HG02884 (cell line): ENCODE measurements around the gene HHIPL2.
"Not testable (repeated sequence)": the region's sequence is repeated elsewhere in the genome, so short reads cannot be mapped to it uniquely, and the experiment has no call there.

ENCODE experiments used
- ATAC-seq: cut with Tn5 transposase; IDR thresholded peaks from one replicate; pipeline ENCODE4 v1.9.1; 2021; ENCODE audit warnings: mild to moderate bottlenecking, moderate library complexity; ENCODE audit not compliant: unreplicated experiment

The HHIPL2 gene

GRCh38 chr1:222543817-222544216 is 4.1 kb downstream of the HHIPL2 start:
- no peak for ATAC-seq

- no peak for ATAC-seq
These were observed 7.3 kb downstream of the HHIPL2 start for GRCh38 chr1:222540598-222540995.

GRCh38 chr1:222539951-222540597 is 7.8 kb downstream of the HHIPL2 start:
- ATAC-seq, result no peak

DNA sequence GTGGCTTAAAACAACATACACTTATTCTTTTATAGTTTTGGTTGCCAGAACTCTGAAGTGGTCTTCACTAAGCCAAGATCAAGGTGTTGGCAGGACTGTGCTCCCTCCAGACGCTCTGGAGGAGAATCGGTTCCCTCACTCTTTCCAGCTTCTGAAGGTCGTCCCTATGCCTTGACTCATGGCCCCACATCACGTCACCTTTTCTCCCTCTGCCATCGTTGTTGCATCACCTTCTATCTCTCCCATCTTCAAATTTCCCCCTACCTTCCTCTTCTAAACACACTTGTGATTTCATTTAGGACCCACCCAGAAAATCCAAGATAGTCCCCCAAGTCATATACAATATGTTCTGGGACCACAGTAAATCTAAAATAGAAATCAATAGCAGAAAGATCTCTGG is 12.4 kb downstream of the HHIPL2 start:
- ATAC-seq, result no peak

DNA sequence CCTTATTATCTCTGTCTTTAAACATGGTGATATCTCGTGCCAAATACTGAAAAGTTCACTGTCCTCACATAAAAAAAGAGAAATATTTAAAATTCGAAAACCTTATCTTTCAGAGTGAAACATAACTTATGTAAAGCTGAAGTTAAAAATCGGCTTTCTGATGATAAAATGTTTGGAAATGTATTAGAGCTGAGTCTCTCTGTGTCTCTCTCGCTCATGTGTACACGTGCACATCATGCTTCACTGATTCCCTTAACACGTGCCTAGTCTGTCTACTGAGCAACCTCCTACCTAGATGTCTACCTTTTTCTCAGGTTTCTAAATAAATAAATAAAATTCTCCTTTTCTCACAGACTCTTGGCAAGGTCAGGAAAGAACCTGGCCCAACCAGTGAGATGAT is 17.1 kb downstream of the HHIPL2 start:
- ATAC-seq, result no peak

DNA sequence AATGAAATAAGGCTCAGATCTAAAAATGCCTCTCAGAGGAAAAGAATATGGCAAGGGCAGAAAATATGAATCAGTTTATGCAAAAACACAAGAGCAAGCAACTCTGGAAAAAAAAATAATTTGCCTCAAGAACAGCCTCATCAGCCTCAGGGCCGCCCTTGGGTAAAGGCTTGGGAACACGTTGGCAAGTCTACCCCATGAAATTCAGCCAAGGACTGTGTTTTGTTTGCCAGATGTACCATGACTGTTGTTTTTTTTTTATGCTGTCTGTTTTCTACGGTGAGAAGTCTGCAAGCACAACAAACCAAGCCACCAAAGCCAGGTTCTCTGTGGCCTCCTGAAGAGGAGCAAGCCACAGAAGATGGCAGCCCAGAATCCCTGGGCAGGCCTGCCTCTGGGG is 18.0 kb downstream of the HHIPL2 start:
- ATAC-seq, result no peak

- ATAC-seq, result no peak
These were observed 18.7 kb downstream of the HHIPL2 start for GRCh38 chr1:222529181-222529580.

- ATAC-seq, result no peak
These were observed 22.0 kb downstream of the HHIPL2 start for GRCh38 chr1:222525951-222526350.

DNA sequence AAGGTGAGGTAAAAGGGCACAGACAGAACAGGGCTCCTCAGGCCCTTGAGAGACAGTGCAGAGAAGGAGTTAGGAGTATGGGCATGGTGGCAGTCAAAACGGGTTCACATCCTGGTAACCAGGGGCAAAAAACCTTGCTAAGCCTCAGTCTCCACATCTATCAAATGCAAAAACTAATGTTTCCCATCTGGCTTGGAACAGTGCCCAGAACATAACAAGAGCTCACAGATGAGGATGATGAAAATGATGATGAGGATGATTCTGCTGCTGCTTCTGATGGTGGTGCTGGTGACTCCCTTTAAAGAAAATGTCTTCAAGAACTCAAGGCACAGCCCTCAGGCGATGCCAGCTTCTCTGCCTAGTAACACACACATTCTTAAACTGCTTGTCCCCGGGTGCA is 24.1 kb downstream of the HHIPL2 start:
- ATAC-seq, result no peak

DNA sequence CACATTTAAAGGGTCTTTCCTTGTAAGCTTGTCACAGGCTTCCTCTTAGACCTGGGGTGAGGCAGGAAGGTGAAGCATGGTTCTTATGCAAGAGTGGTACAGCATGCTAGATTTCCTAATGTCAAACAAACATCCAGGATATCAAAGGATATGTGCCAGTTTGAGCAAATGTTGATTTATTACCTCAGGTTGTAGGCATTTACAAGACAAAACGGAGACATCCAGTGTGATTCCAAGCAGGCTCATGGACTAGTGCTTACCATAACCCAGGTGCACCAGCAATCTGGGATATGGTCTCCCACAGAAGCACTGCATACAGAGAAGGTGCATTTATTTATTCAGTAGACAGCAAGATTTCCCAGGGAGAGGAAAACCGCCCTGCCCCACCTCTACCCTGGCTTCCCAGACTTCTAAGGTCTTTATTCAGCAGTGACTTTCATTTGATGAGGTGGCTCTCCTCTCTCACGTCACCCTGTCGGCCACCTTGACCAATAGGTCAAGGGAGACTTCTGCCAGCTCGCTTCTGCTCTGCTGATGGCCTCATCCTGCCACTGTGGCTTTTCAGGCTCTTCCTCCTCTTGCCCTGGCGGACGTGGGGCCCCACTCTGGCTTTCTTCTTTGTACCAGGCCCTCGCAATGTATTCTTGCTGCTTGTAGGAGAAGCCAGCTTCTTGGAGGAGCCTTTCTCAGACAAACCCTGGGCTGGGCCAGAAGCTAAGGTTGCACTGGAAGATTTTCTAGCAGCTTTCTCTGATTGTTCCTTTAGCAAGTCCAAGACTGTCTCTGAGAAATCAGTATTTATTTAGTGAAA is 25.6 kb downstream of the HHIPL2 start:
- no peak for ATAC-seq

GRCh38 chr1:222521299-222522104 is 26.4 kb downstream of the HHIPL2 start:
- ATAC-seq, result no peak

DNA sequence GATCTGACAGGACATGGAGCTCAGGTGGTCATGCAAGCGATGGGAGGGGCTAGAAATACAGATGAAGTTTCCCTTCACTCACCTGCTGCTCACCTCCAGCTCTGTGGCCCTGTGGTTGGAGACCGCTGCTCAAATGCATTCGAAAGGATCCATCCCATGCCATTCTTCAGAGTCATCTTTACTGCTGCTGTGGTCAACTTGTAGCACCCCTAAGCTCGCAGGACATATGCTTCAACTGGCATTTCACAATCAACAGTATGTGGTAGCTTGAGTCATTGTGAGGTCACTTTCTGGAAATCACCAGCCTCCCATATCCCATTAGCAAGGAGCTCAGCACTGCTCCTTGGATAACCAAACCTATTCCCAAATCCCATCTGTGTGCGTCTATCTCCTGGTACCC is 58.4 kb downstream of the HHIPL2 start:
- ATAC-seq, result not testable (repeated sequence)

DNA sequence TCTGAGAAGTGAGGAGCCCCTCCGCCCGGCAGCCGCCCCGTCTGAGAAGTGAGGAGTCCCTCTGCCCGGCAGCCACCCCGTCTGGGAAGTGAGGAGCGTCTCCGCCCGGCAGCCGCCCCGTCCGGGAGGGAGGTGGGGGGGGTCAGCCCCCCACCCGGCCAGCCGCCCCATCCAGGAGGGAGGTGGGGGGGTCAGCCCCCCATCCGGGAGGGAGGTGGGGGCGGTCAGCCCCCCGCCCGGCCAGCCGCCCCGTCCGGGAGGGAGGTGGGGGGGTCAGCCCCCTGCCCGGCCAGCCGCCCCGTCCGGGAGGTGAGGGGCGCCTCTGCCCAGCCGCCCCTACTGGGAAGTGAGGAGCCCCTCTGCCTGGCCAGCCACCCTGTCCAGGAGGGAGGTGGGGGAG is 60.1 kb downstream of the HHIPL2 start:
- not testable (repeated sequence) for ATAC-seq

DNA sequence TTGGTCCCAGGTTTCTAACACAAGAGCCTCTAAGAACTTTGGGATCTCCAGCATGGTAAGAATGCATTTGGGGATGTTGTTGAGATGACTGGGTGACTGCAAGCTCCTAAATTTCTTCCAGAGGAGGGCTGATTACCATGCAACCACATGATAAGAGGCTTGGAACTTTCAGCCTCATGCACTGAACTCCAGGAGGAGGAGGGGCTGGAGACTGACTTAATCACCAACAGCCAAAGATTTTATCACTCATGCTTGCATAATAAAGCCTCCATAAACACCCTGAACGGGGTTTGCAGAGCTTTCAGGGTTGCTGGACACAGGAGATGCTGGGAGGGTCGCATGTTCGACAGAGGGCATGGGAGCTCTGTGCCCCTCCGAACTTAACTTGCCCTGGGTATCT is 63.9 kb downstream of the HHIPL2 start:
- not testable (repeated sequence) for ATAC-seq

GRCh38 chr1:222479567-222479966 is 68.3 kb downstream of the HHIPL2 start:
- ATAC-seq, result not testable (repeated sequence)

- ATAC-seq, result not testable (repeated sequence)
These were observed 71.5 kb downstream of the HHIPL2 start for GRCh38 chr1:222476436-222476835.

DNA sequence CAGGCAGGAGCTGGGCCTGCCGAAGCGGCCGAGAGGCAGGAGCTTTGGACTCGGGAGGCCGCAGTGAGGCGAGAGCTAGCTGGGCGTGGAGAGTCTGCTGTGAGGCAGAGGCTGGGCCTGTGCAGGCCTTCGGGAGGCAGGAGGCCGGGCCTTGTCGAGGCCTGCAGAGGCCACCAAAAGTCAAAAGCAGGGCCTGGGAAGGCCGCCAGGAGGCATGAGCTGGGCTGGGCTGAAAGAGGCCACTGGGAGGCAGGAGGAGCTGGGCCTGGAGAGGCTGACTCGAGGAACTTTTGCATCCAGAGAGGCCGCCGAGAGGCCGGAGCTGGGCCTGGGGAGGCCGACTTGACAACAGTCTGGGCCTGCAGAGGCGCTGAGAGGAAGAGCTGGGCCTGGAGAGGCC is 74.2 kb downstream of the HHIPL2 start:
- not testable (repeated sequence) for ATAC-seq

GRCh38 chr1:222472776-222473540 is 74.9 kb downstream of the HHIPL2 start:
- not testable (repeated sequence) for ATAC-seq
